Mesendoderm (in vitro differentiated cells): ENCODE results near the gene SLC30A7.

Experiments
- DNase-seq: peaks from one replicate; pipeline ENCODE4 v3.0.0; 2013
- H2AK5ac ChIP-seq: 2 replicates; pipeline ENCODE4 v1.6.1; 2013; ENCODE audit warnings: low read length, inconsistent platforms
- H2BK120ac ChIP-seq: 2 replicates; pipeline ENCODE4 v1.6.1; 2013; ENCODE audit warnings: low read depth, mild to moderate bottlenecking, low read length, moderate library complexity, mixed read lengths
- H2BK15ac ChIP-seq: replicated peaks from 2 replicates; pipeline ENCODE4 v1.6.1; 2013; ENCODE audit warnings: low read depth, mild to moderate bottlenecking, moderate library complexity
- H2BK5ac ChIP-seq: 2 replicates; pipeline ENCODE4 v1.6.1; 2013; ENCODE audit warnings: low read length, inconsistent platforms
- H3K18ac ChIP-seq: 2 replicates; pipeline ENCODE4 v1.6.1; 2013; ENCODE audit warnings: mild to moderate bottlenecking, low read length, mixed read lengths
- H3K23ac ChIP-seq: one replicate; pipeline ENCODE4 v1.6.1; 2013; ENCODE audit warnings: low read length
- H3K27ac ChIP-seq: 2 replicates; pipeline ENCODE4 v1.5.1; 2013; ENCODE audit warnings: low read depth, mild to moderate bottlenecking, inconsistent platforms, low read length, moderate library complexity
- H3K27me3 ChIP-seq: 2 replicates; pipeline ENCODE4 v1.6.1; 2013; ENCODE audit warnings: low read length, control low read depth, mild to moderate bottlenecking, inconsistent platforms; ENCODE audit not compliant: insufficient read depth, poor library complexity
- H3K36me3 ChIP-seq: 2 replicates; pipeline ENCODE4 v1.6.1; 2013; ENCODE audit warnings: low read length, inconsistent platforms; ENCODE audit not compliant: control insufficient read depth, insufficient read depth
- H3K4ac ChIP-seq: one replicate; pipeline ENCODE4 v1.6.1; 2013; ENCODE audit warnings: low read depth, mild to moderate bottlenecking, low read length, moderate library complexity
- H3K4me1 ChIP-seq: 2 replicates; pipeline ENCODE4 v1.6.1; 2013; ENCODE audit warnings: low read depth, low read length, inconsistent platforms; ENCODE audit not compliant: control insufficient read depth
- H3K4me2 ChIP-seq: 2 replicates; pipeline ENCODE4 v1.6.1; 2013; ENCODE audit warnings: low read length
- H3K4me3 ChIP-seq: 2 replicates; pipeline ENCODE4 v1.5.1; 2013; ENCODE audit warnings: mild to moderate bottlenecking, low read length
- H3K56ac ChIP-seq: one replicate; pipeline ENCODE4 v1.6.1; 2013; ENCODE audit warnings: low read length
- H3K79me1 ChIP-seq: 2 replicates; pipeline ENCODE4 v1.6.1; 2013; ENCODE audit warnings: low read length, inconsistent platforms
- H3K79me2 ChIP-seq: 2 replicates; pipeline ENCODE4 v1.6.1; 2013; ENCODE audit warnings: mild to moderate bottlenecking, low read length; ENCODE audit not compliant: control insufficient read depth, insufficient read depth
- H3K9ac ChIP-seq: 2 replicates; pipeline ENCODE4 v1.6.1; 2013; ENCODE audit warnings: low read length, inconsistent platforms
- H4K5ac ChIP-seq: one replicate; pipeline ENCODE4 v1.6.1; 2013; ENCODE audit warnings: low read length
- H4K8ac ChIP-seq: one replicate; pipeline ENCODE4 v1.6.1; 2013; ENCODE audit warnings: low read depth, mild to moderate bottlenecking, control low read depth, low read length, moderate library complexity
- WGBS: extraction: QIAGEN DNeasy Blood & Tissue Kit; methylation state at CpG from one replicate; pipeline ENCODE4 v1.1.7; 2013; ENCODE audit warnings: low lambda C conversion rate, missing lambda C conversion rate; ENCODE audit not compliant: insufficient coverage; ENCODE audit errors: extremely low coverage; 5-methylcytosine and 5-hydroxymethylcytosine counted together

The SLC30A7 gene

DNA sequence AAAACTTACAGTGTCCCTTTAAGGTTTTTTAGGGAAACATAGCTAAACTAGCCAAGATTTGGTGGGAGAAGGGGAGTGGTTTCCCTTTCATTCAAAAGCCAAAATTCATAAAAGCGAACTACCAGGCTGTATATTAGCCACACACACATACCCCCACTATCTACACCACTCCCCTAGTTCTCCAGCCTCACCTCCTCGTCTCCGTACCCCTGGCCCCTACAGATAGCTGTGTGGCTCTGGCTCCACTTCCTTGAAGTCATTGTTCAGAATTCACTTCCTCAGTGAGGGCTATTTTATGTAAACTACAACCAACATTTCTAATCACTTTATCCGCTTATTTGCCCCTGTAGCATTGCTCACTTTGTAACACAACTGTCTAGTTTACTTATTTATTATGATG is 135.0 kb downstream of the SLC30A7 start:
- no peak overlapping the region for H3K4ac ChIP-seq
- no peak overlapping the region for H3K4me2 ChIP-seq
- no peak overlapping the region for H2BK15ac ChIP-seq
- H3K23ac ChIP-seq = no peak overlapping the region
- H3K79me1 ChIP-seq = peaks cover 5% of the 10 kb centered on the region
- H3K56ac ChIP-seq = no peak overlapping the region
- H3K9ac ChIP-seq = no peak overlapping the region
- H3K79me2 ChIP-seq = peaks cover 7% of the 10 kb centered on the region
- no peak overlapping the region for H2BK5ac ChIP-seq
- no peak overlapping the region for H3K27ac ChIP-seq
- H2BK120ac ChIP-seq = no peak overlapping the region
- no peaks in the 10 kb centered on the region for H3K36me3 ChIP-seq
- no peak overlapping the region for H4K5ac ChIP-seq
- H4K8ac ChIP-seq = no peak overlapping the region
- H3K4me3 ChIP-seq = no peak overlapping the region
- no peak overlapping the region for H3K18ac ChIP-seq
- H2AK5ac ChIP-seq = no peak overlapping the region
- H3K4me1 ChIP-seq = no peaks in the 10 kb centered on the region
- DNase-seq = no peak
- no peaks in the 10 kb centered on the region for H3K27me3 ChIP-seq
- no CpG with 5 or more reads among the region's 4 CpGs for WGBS
